Measurements from ENCODE around the gene TMEM201. TPM values are rescaled to one million over a fixed set of nuclear protein-coding genes. Genes with fewer than 3 reads are reported as not detected.

TMEM201 gene
- total and polyA plus RNA-seq, 9 of the 15 experiments (the other 6 are each of a cell fraction or from before 2014, with no cell fraction given), result 0.42 to 51.3 (median 7.4) TPM

- TF ChIP-seq ZBTB40 (IDR thresholded peaks at IDR 0.05) (no peak), ZBTB40 (CRISPR knock-in tag; IDR thresholded peaks at IDR 0.05) (no peak), CHAMP1 (IDR thresholded peaks at IDR 0.05) (no peak), ZNF561 (CRISPR knock-in tag; conservative IDR thresholded peaks at IDR 0.05) (no peak), RBFOX2 (IDR thresholded peaks at IDR 0.05; ENCODE audit: low read depth, low read length) (peak; percentile 66; the same call in 1 of the 2 replicates), HSF4 (CRISPR knock-in tag; IDR thresholded peaks at IDR 0.05; ENCODE audit: borderline replicate concordance) (no peak), GATAD2B (IDR thresholded peaks at IDR 0.05; ENCODE audit: borderline replicate concordance) (peak; percentile 74), ETS1 (conservative IDR thresholded peaks at IDR 0.05; ENCODE audit: control insufficient read depth, low read depth, low read length) (peak; percentile 49; the same call in 1 of the 2 replicates), CCNT2 (IDR thresholded peaks at IDR 0.05; ENCODE audit: borderline replicate concordance, extremely low read depth, insufficient read length, low read depth, low read length) (peak; percentile 81), NONO (IDR thresholded peaks at IDR 0.05; ENCODE audit: low read depth in 2 of 2, low read length in 1 of 2) (peak in 1 of 2 experiments; percentile 75; a peak in 2 of 4 replicates)
- TF ChIP-seq, protein P1, sequence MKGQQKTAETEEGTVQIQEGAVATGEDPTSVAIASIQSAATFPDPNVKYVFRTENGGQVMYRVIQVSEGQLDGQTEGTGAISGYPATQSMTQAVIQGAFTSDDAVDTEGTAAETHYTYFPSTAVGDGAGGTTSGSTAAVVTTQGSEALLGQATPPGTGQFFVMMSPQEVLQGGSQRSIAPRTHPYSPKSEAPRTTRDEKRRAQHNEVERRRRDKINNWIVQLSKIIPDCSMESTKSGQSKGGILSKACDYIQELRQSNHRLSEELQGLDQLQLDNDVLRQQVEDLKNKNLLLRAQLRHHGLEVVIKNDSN (CRISPR knock-in tag; IDR thresholded peaks at IDR 0.05), result no peak
- TF ChIP-seq, protein P2, sequence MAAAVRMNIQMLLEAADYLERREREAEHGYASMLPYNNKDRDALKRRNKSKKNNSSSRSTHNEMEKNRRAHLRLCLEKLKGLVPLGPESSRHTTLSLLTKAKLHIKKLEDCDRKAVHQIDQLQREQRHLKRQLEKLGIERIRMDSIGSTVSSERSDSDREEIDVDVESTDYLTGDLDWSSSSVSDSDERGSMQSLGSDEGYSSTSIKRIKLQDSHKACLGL (CRISPR knock-in tag; IDR thresholded peaks at IDR 0.05; ENCODE audit: borderline replicate concordance, poor library complexity, severe bottlenecking), result no peak
Measured at GRCh38 chr1:9588551-9589143, at the start of gene TMEM201 (continued).

Measured in K562 (cell line).